Choroid plexus epithelial cell (primary cell): Measurements from ENCODE around the gene ADH7.

Source experiments
- DNase-seq: peaks from one replicate; pipeline ENCODE4 v3.0.0-alpha.2; 2010; ENCODE audit warnings: low read depth
- H3K4me3 ChIP-seq: 2 replicates; pipeline ENCODE4 v1.5.1; 2011; ENCODE audit warnings: low read depth, mild to moderate bottlenecking, control low read depth, low read length, moderate library complexity
- TF ChIP-seq, protein P1 (sequence below): conservative IDR thresholded peaks from 2 replicates; pipeline ENCODE4 v1.5.1; 2011; ENCODE audit warnings: low read depth, mild to moderate bottlenecking, control low read depth, inconsistent platforms, low read length, moderate library complexity

The ADH7 gene

DNA sequence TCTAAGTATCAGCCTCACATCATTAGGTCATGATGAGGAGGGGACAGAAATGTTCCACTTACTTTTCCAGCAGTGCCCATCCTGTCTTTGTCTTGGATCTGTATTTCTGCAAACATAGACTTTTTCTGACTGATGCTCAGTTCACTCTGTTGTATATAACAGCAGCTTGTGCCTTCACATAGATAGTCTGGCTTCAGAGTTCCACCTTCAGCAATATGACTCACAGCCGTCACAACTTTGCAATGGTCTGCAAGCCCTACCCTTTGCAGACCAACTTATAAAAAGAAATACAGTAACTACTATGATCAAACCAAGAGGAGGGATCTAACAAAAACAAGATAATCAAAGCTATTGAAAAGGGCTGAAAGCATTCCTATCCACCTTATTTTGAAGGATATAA is at the start of gene ADH7:
ADH7 (minus strand) TSS at position 189 of the 400 bp plus-strand sequence; CDS start at position 80, 109 bp downstream.
- H3K4me3 ChIP-seq: no peak within 1 kb of the TSS
- TF ChIP-seq, protein P1, sequence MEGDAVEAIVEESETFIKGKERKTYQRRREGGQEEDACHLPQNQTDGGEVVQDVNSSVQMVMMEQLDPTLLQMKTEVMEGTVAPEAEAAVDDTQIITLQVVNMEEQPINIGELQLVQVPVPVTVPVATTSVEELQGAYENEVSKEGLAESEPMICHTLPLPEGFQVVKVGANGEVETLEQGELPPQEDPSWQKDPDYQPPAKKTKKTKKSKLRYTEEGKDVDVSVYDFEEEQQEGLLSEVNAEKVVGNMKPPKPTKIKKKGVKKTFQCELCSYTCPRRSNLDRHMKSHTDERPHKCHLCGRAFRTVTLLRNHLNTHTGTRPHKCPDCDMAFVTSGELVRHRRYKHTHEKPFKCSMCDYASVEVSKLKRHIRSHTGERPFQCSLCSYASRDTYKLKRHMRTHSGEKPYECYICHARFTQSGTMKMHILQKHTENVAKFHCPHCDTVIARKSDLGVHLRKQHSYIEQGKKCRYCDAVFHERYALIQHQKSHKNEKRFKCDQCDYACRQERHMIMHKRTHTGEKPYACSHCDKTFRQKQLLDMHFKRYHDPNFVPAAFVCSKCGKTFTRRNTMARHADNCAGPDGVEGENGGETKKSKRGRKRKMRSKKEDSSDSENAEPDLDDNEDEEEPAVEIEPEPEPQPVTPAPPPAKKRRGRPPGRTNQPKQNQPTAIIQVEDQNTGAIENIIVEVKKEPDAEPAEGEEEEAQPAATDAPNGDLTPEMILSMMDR: no peak
- no peak for DNase-seq

DNA sequence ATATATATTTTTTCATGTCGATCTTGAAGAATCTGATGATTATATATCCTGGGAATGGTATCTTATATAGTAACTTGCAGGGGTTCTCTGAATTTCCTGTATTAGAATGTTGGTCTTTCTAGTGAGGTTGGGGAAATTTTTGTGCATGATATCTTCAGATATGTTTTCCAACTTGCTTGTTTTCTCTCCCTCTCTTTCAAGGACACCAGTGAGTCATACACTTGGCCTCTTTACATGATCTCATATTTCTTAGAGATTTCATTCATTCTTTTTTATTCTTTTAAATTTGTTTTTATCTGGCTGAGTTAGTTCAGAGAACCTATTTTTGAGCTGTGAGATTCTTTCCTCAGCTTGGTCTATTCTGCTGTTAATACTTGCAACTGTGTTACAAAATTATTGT is 48.5 kb upstream of the ADH7 start:
- peak; percentile 40 for DNase-seq
- no peak overlapping the region for H3K4me3 ChIP-seq
- TF ChIP-seq, protein P1: no peak

DNA sequence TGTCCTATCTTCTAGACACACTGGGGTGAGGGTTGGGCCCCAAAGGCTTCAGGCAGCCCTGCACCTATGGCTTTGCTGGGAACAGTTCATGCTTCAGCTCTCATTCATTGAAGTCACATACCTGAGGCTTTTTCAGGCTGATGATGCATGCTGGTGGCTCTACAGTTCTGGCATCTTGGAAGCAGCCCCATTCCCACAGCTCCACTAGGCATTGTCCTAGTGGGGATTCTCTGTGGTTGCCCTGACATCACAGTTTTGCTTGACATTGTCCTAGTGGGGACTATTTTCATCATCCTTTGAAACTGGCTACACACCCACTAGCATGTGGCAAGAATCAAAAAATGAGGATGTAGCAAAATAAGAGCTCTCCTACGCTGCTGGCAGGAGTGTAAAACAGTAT is 38.0 kb upstream of the ADH7 start:
- TF ChIP-seq, protein P1: no peak
- no peak for DNase-seq
- no peak overlapping the region for H3K4me3 ChIP-seq

- no peak overlapping the region for H3K4me3 ChIP-seq
- TF ChIP-seq, protein P1: no peak
- DNase-seq: no peak
Observed at GRCh38 chr4:99471896-99472295, 36.8 kb upstream of the ADH7 start.

DNA sequence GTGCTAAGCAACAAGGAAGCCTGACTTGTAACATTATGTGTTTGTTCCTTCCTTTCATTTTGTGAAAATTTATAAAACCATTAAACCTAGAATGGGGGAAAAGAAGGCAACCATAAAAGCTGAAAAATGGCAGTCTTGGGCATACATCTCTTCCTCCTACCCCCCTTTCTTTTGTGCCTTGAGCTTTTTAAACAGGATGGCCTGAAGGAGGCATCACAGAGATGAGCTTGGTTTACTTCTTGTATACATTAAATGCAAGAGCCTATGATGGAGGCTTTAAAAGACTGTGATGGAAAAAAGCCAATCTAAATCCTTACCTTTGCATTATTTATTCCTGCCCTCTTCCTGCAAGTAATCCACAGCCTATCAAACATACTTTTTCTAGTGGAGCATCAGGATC is 36.2 kb upstream of the ADH7 start:
- no peak overlapping the region for H3K4me3 ChIP-seq
- TF ChIP-seq, protein P1: no peak
- no peak for DNase-seq

DNA sequence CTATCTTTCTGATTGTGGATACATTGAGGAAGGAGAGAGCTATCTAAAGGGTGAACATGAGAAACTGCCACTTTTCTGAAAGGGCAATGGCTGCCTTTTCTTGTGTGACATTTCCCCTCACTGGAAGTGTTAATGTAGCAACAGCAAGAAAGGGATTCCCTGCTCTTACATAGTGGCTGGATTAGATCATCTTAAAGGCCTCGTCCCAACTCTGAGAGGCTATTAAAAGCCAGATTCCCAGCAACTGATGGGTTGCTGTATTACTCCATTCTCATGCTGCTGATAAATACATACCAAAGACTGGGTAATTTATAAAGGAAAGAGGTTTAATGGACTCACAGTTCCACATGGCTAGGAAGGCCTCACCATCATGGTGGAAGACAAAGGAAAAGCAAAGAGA is 33.7 kb upstream of the ADH7 start:
- TF ChIP-seq, protein P1: no peak
- no peak for DNase-seq
- H3K4me3 ChIP-seq: no peak overlapping the region

DNA sequence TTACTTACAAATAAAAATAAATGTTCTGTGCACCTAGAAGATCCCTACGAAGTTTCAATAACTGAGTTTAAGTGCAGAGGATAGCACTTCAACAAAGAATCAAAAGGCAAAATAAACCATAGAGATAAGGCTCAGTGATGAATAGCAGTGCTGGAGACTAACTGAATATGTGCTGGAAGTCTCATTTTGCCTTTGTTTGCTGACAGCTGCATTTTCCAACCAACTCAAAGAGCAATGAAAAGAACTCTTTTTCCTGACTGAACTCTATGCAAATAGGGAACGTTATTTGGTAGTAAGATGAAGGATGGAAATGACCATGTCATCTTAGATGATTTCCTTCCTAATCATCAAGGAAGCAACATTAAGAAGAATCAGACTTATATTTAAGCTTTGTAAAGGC is 32.7 kb upstream of the ADH7 start:
- no peak for DNase-seq
- H3K4me3 ChIP-seq: no peak overlapping the region
- TF ChIP-seq, protein P1: no peak
